Activated T-helper 1 cell treated with anti-CD3 and anti-CD28 coated beads, Interleukin-2, amount 50 U/mL, for 16 hours (primary cell): Measurements from ENCODE around the gene SLC7A14.

Experiments
- DNase-seq, 2 donors: peaks; one replicate each; pipeline ENCODE4 v3.0.0-alpha.2; 2020; ENCODE audit warnings: low read depth in 1 of 2, low spot score in 1 of 2

The SLC7A14 gene

DNA sequence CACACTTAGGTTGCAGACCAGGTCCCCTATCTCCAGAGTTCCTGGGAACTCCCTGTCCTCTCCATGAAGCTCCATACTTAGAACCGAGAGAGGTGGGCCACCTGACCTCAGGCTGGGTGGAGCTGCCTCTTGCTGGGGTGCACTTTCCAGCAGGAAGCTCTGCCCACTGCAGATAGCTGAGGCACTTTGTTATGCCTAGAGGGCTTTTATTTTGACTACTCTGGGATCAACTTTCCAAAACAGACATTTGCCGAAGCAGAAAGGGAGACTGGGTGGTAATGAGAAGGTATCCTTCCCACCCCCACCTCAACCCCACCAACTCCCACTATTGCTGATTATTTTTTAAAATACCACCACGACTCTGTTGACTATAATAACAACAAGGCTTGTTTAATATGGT, 112.5 kb downstream of the SLC7A14 start:
- no peak for DNase-seq

GRCh38 chr3:170471149-170471548, 114.7 kb downstream of the SLC7A14 start:
- DNase-seq, result no peak

DNA sequence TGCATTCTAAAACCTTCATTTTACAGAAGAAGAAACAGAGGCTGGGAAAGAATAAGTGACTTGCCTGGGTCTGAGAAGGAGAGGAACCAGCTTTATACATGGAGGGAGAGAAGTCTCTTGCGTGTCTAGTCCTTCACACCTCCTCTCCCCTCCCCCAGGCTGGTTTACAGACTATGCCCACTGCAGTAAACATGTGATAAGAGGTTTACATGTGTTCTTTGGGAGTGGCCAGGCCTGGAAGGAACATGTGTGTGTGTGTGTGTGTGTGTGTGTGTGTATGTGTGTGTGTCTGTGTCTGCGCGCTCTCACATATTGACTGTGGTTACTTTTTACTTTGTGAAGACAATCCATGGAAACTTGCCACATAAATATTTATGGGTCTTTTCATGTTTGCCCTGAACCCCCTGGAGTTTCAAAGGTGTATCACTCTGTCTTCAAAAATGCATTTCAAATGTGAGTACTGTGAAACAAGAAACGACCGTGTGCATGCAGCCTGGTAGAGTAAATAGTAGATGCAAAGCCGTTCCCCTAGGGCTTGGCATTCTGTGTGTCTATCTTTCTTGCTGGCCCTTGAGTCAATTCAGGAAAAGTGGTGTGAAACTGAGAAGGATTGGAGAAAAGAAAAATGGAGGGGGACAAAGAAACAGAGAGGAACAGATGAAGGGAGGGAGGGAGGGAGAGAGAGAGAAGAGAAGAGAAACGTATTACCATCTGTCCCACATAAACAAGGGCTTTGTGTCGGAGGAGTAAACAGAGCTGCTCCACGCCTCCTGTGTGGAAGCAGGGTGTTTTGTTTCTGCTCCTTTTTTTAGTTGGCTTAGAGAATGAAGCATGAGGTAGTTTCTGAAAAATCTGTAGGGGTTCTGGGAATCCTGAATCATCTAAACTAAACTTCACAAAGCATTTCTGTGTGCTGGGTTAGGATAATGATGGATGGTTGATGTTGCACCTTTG, 115.5 kb downstream of the SLC7A14 start:
- no peak for DNase-seq

DNA sequence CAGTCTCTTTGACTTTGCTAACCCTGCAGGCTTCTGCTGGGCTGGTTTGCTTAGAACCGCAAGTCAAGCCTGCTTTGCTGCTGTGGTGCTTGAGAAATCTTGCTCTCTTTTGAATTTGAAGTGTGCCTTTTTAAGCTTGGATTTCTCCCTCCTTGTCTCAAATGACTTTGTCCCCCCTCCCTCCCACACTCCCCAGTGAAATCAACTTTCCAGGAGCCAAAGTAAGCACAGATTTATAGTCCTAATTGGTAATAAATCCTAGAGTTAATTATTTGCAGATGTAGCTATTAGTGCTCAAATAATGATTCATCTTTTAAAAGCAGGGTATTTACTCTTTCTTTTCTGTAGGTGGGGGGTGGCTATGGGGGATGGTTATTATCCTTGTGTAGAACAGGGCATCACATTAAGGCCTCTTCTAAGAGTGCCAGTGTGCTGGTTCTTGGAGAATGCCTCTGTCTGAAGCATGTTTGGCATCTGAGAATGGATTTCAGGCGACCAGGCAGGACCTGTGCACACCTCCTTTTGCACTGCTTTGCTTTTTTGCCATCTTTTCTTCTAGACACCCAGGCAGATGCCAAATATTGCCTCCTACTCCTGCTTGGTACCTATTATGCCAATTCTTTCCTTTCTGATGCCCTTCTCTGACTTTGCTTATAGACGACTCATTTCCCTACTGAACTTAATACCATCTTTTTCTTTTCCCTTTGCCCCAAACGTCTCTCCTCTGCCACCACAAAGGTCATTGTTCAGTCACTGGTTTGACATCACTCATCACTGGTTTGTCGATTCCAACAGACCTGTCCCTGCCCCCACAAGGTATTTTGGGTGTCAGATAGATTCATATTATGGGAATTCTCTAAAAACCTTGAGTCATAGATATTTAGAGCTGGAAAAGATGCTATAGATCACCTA, 116.5 kb downstream of the SLC7A14 start:
- no peak for DNase-seq

DNA sequence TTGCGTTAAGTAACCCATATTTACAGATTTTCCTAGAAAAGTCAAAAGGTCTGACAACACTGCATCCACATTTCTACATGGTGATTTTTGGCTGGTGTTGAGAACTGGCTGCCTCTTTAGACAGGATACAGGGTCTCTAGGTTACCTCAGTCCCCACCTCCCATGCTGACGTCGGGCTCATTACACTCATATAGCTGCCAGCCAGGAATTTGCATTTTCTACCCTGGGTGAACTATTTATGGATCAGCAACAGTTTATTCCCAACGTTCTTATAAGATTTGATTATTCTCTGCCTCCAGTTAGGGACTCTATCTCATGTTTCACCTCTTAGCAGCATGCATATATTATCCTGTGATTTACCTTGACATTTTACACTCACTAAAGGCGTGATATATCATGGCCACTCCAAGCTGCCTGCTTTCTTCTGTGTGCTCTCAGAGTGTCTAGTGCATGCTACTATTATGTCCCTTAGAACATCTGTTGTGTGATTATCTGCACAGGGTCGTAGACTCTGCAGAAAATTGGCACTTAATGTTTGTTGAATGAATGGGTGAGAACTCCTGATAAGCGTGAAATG, 118.2 kb downstream of the SLC7A14 start:
- DNase-seq, result no peak

GRCh38 chr3:170467007-170467406, 118.9 kb downstream of the SLC7A14 start:
- DNase-seq, result no peak

DNA sequence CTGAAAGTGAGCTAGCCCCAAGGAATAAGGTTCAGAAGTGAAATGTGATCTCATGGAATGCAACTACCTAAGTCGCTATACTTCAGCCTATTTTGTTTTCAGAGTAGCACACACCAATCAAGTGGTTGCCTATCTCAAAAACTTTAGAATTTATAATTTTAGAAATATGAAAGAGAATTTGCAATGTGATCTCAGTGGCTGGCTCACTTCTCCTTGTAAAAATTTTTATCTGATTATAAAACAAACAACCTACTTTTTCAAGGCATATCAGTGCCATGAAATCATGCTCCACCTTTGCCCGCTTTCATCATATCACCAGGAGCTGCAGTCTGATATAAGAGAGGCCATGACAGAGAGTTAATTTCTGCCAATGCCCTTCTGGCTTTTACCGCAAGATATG, 119.9 kb downstream of the SLC7A14 start:
- no peak for DNase-seq

DNA sequence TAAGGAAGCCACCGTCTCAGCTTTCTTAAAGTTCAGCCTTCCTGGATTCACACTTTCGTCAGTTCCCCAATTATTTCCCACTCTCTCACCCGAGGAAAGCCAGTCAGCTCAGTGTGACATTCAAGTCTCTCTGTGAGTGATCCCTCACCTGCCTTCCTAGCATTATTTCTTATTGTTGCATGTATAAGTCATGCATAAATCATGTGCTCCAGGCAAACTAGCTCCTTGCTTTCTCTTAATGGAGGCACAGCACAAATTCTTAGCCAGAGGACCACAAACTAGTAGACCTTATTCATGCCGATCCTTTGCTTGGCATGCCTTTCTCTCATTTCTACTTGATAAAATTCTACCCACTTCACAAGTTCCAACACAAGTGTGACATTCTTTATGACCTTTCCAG, 122.9 kb downstream of the SLC7A14 start:
- no peak for DNase-seq

DNA sequence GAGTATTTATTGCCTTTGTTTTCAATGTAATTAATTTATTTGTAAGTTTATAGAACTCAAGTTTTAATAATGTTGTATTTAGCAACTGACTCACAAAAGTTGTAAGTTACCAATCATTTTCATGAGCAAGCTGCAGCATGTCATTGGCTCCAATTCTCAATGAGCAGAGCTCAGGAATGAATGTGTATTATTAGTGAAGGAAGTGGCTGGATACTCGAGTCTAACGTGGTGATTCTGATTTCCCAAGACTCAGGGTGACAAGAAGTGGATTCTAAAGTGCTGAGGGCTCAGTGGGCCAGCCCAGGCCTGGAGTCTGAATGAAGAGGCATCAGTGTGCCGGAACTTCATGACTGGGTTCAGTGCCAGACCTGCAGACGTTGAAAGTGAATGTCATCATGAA, 127.6 kb downstream of the SLC7A14 start:
- no peak for DNase-seq

DNA sequence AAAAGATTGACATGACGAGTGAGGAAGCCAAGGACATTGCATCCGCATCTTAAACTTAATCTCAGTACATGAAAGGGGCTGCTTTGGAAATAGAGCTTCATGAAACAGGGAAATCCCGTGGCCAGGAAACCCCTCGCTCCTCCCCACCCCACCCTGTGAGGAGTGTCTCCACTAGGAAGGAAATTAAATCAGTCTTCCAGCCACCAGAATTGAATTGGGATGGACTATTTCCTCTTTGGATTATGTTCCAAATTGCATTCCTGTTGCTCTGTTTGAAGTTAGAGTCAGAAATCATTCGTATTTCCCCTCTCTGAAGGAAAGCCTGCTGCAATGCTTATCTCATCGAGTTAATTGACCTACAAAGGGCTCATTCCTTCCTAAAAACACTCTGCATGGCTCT, 131.4 kb downstream of the SLC7A14 start:
- no peak for DNase-seq

- DNase-seq, result no peak
Observed at GRCh38 chr3:170450039-170450438, 135.8 kb downstream of the SLC7A14 start.

GRCh38 chr3:170448584-170448983, 137.3 kb downstream of the SLC7A14 start:
- DNase-seq, result no peak

DNA sequence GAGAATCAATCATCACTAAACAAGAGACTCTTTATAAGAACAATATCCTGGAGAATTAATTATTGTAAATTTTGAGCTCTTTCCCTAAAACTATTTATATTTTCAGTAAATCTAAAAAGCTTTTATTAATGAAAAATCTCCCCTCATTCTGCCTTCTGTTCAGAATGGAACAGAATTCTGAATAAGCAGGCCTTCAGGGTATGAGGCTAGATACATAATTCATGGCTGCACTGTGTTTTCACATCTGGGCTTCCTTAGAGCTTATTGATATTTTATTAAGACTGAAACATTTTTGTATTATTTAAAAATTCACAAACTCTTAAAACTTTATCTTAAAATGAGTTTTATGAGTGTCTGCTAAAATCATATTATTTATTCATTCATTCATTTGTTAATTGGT, 142.4 kb downstream of the SLC7A14 start:
- DNase-seq, result no peak

GRCh38 chr3:170442947-170443346, 142.9 kb downstream of the SLC7A14 start:
- no peak for DNase-seq

- no peak for DNase-seq
Observed at GRCh38 chr3:170441412-170441811, 144.5 kb downstream of the SLC7A14 start.

DNA sequence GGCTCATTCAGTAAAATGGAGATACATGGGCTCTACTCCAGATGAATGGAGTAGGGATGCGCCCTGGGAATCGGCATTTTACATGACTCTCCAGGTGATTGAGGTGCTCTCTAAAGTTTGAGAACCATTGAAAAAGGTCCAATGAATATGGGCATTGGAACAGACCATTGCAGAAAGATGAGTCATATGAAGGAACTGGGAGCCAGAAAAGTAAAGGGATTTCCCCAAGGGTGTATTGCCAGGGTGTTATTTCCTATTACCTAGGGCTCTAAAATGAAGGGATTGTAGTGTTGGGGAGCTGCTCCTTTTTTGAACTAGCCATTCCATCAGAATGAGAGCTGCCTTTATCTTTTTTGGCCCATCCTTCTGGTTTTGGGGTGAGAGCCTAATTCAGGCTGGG, 145.5 kb downstream of the SLC7A14 start:
- no peak for DNase-seq

DNA sequence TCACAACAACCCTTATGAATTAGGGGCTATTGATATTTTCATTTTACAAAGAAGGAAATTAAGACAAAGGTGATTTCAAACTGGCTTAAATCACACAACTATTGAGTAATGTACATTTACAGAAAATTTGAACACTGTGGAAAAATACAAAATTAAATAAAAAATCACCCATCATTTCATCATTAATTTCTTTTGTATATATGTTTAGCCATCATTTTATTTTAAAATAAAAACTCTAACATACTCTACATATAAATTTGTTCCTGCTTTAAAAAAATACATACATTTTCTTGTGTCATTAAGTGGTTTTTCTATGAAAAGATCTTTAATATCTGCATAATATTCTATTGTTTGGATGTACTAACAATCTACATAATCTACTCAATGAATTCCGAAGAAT, 147.0 kb downstream of the SLC7A14 start:
- DNase-seq, result no peak

DNA sequence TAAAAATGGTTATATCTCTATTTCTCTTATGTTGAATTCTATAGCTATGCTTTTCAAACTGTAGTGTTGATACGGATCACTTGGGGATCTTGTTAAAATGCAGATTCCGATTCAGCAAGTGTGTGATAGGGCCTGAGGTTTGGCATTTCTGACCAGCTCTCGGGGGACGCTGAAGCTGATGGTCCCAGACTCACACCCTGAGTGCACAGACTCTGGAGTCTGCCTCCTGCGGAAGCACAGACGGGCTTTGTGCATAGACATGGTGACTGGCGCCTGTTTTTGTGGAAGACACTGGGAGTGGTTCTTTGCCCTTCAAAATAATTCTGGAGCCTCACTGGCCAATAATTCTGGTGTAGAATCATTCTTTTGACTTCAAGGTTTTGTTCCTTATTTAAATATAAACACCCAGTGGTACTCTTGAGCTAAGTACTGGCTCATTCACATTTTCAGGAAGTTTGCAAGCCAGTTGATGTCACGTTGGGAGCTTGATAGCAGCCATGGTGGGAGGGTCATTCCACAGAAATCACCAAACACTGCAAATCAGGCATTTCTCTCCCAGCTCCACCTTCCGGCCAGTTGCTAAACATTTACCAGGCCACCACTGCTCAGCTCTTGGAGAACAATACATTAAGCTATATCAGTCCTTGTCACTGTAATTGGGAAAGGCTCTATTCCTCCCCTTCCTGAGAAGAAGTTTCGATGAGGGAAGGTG, 148.0 kb downstream of the SLC7A14 start:
- DNase-seq, result no peak

DNA sequence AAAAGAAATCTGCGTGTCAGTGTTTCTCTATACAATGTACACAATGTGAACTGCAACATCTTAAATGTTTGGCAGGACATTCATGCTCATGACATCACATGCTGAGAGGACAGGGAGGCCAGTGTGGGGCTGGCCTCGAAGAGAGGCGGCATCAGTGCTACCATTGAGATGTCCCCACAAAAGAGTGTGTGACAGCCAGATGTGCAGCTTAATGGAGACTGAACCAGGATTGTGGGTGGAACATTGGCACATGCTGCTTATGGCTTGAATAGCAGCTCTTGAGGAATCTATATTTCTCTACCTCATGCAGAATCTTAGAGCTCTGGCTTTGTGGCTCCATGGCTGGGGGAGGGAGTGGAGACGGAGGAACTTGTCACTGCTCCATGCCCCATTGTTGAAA, 148.7 kb downstream of the SLC7A14 start:
- DNase-seq, result no peak

DNA sequence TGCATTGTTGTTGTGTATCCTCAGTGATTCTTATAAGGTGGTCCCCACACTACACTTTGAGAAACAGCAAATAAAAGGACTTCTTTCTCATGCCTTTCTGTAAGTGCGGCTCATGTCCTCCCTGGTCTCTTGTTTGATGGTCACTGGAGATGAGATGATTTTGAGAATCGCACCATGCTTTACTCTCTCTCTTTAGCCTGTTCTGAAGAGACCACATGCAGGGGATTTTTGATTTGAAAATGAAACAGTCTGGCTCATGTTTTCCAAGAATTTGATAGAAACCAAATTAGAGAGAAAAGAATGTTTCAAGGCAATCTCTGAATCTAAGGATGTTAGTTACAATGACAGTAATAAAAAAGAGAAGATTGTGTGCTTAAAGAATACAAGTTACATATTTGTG, 149.2 kb downstream of the SLC7A14 start:
- DNase-seq, result no peak

DNA sequence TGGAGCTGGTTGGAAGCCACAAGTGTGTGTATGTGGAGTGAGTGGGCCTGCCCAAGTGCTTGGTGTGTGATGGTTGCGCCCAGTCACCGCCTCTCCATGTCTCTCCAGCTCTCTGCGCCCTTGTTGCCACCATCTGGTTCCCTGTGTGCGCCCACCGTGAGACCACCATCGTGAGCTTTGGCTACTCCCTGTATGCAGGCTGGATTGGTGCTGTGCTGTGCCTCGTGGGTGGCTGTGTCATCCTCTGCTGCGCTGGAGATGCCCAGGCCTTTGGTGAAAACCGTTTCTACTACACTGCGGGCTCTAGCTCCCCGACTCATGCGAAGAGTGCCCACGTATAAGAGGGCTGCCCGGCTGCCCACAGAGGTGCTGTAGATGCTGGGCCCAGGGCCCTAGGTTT, 153.5 kb downstream of the SLC7A14 start:
- no peak for DNase-seq
